ENCODE results near the gene MYO18B. TPM values are rescaled to one million over a fixed set of nuclear protein-coding genes. Genes with fewer than 3 reads are reported as not detected.

MYO18B gene
- polyA plus RNA-seq, 1 donor (not counting 4 experiments of a cell fraction or from before 2014, with no cell fraction given): not detected

DNA sequence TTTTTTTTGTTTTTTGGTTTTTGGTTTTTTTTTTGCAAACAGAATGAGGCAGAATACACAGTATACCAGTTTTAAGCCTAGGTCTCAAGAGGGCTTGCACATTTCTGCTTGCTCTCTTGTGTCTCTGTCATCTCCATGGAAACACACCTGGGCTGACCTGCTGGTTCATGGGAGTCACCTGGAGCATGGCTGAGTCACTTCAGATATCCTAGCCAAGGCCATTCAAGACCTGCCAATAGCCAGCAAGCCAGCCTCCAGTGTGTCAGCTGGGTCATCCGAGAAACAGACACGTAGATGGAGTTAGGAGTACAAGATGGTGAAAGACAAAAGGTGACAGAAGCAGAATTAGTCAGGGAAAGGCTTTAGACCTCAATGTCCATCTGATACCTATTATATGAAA is 303.1 kb downstream of the MYO18B start:
- TF ChIP-seq EZH2 (IDR thresholded peaks at IDR 0.05; ENCODE audit: low read length): no peak
- TF ChIP-seq, protein P1, sequence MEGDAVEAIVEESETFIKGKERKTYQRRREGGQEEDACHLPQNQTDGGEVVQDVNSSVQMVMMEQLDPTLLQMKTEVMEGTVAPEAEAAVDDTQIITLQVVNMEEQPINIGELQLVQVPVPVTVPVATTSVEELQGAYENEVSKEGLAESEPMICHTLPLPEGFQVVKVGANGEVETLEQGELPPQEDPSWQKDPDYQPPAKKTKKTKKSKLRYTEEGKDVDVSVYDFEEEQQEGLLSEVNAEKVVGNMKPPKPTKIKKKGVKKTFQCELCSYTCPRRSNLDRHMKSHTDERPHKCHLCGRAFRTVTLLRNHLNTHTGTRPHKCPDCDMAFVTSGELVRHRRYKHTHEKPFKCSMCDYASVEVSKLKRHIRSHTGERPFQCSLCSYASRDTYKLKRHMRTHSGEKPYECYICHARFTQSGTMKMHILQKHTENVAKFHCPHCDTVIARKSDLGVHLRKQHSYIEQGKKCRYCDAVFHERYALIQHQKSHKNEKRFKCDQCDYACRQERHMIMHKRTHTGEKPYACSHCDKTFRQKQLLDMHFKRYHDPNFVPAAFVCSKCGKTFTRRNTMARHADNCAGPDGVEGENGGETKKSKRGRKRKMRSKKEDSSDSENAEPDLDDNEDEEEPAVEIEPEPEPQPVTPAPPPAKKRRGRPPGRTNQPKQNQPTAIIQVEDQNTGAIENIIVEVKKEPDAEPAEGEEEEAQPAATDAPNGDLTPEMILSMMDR (optimal IDR thresholded peaks at IDR 0.05 in 1 of 3, IDR thresholded peaks at IDR 0.05 in 1 of 3, conservative IDR thresholded peaks at IDR 0.05 in 1 of 3; ENCODE audit: extremely low read depth in 1 of 3, insufficient read depth in 2 of 3, low read length in 3 of 3): no peak
- Histone ChIP-seq H3K36me3 (ENCODE audit: control insufficient read depth in 2 of 2, extremely low read depth in 1 of 2, insufficient read depth in 2 of 2, low read length in 2 of 2) (no peaks in the 10 kb centered on the region), H3K4me1 (ENCODE audit: control insufficient read depth, extremely low read depth, insufficient read depth, low read length) (no peaks in the 10 kb centered on the region), H3K27ac (ENCODE audit: control insufficient read depth, insufficient read depth, low read length) (no peak overlapping the region), H3K4me2 (ENCODE audit: control insufficient read depth, extremely low read depth, insufficient read depth, low read depth, low read length) (no peak overlapping the region), H3K4me3 (ENCODE audit: control insufficient read depth in 2 of 3, extremely low read depth in 1 of 3, insufficient read depth in 2 of 3, low read depth in 1 of 3, low read length in 3 of 3) (no peak overlapping the region), H3K9me3 (ENCODE audit: control insufficient read depth, low read depth, low read length) (no peaks in the 10 kb centered on the region), H3K9me1 (ENCODE audit: control insufficient read depth, extremely low read depth, insufficient read depth, low read length) (no peaks in the 10 kb centered on the region), H3K27me3 (ENCODE audit: control insufficient read depth, extremely low read depth, insufficient read depth, low read length) (no peaks in the 10 kb centered on the region), H3K79me2 (ENCODE audit: control insufficient read depth, insufficient read depth, low read length) (no peaks in the 10 kb centered on the region), H3K9ac (ENCODE audit: control insufficient read depth, extremely low read depth, insufficient read depth, low read length) (no peak overlapping the region), H4K20me1 (ENCODE audit: control insufficient read depth, extremely low read depth, insufficient read depth, low read length) (no peaks in the 10 kb centered on the region), H2AFZ (ENCODE audit: control insufficient read depth, low read length) (no peak overlapping the region)
- dilution Hi-C loops (cut with MboI; ENCODE audit: extremely low pct_ligation_motif_present, low sequenced_read_pairs): no loop called here
- FAIRE-seq: no peak
- no peak for DNase-seq (ENCODE audit: low read depth, low spot score)

DNA sequence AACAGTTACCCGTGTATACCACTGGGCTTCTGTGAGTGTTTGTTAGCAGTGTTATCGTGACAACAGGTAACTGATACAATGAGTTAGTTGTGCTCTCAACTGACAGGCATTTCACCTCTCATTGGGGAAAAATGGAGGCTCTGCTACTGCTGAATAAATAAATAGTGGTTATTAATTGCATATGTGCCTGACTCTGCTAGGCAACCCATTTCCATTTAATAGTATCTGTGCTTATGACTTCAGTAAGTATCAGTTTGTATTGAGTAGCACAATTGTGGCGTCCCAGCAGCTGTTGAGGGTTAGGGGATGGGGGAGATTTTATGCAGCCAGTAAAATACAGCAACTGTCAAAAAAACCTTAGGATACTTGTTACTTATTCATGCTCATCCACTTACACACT is 303.9 kb downstream of the MYO18B start:
- no peak for DNase-seq (ENCODE audit: low read depth, low spot score)
- no peaks in the 10 kb centered on the region for H3K4me1 ChIP-seq (ENCODE audit: control insufficient read depth, extremely low read depth, insufficient read depth, low read length)
- H3K4me3 ChIP-seq (ENCODE audit: control insufficient read depth in 2 of 3, extremely low read depth in 1 of 3, insufficient read depth in 2 of 3, low read depth in 1 of 3, low read length in 3 of 3): no peak overlapping the region
- H4K20me1 ChIP-seq (ENCODE audit: control insufficient read depth, extremely low read depth, insufficient read depth, low read length): no peaks in the 10 kb centered on the region
- no peak overlapping the region for H3K9ac ChIP-seq (ENCODE audit: control insufficient read depth, extremely low read depth, insufficient read depth, low read length)
- no peak for TF ChIP-seq EZH2 (IDR thresholded peaks at IDR 0.05; ENCODE audit: low read length)
- TF ChIP-seq, protein P1 (optimal IDR thresholded peaks at IDR 0.05 in 1 of 3, IDR thresholded peaks at IDR 0.05 in 1 of 3, conservative IDR thresholded peaks at IDR 0.05 in 1 of 3; ENCODE audit: extremely low read depth in 1 of 3, insufficient read depth in 2 of 3, low read length in 3 of 3): no peak
- H3K4me2 ChIP-seq (ENCODE audit: control insufficient read depth, extremely low read depth, insufficient read depth, low read depth, low read length): no peak overlapping the region
- H2AFZ ChIP-seq (ENCODE audit: control insufficient read depth, low read length): no peak overlapping the region
- no peak overlapping the region for H3K27ac ChIP-seq (ENCODE audit: control insufficient read depth, insufficient read depth, low read length)
- no peaks in the 10 kb centered on the region for H3K27me3 ChIP-seq (ENCODE audit: control insufficient read depth, extremely low read depth, insufficient read depth, low read length)
- no peaks in the 10 kb centered on the region for H3K36me3 ChIP-seq (ENCODE audit: control insufficient read depth in 2 of 2, extremely low read depth in 1 of 2, insufficient read depth in 2 of 2, low read length in 2 of 2)
- H3K79me2 ChIP-seq (ENCODE audit: control insufficient read depth, insufficient read depth, low read length): no peaks in the 10 kb centered on the region
- dilution Hi-C loops (cut with MboI; ENCODE audit: extremely low pct_ligation_motif_present, low sequenced_read_pairs): no loop called here
- H3K9me3 ChIP-seq (ENCODE audit: control insufficient read depth, low read depth, low read length): no peaks in the 10 kb centered on the region
- no peak for FAIRE-seq
- no peaks in the 10 kb centered on the region for H3K9me1 ChIP-seq (ENCODE audit: control insufficient read depth, extremely low read depth, insufficient read depth, low read length)

Data from keratinocyte (primary cell).